Measurements from ENCODE around the gene CA12.

The CA12 gene

GRCh38 chr15:63374686-63375520 is 6.7 kb downstream of the CA12 start:
- peak; percentile 67 for DNase-seq

- DNase-seq, result no peak
These were observed 7.6 kb downstream of the CA12 start for GRCh38 chr15:63373866-63374548.

- no peak for DNase-seq
These were observed 8.3 kb downstream of the CA12 start for GRCh38 chr15:63373330-63373729.

- no peak for DNase-seq
These were observed 8.9 kb downstream of the CA12 start for GRCh38 chr15:63372753-63373152.

GRCh38 chr15:63372018-63372705 is 9.5 kb downstream of the CA12 start:
- peak; percentile 63 for DNase-seq

- no peak for DNase-seq
These were observed 10.2 kb downstream of the CA12 start for GRCh38 chr15:63371297-63371918.

GRCh38 chr15:63370764-63371163 is 10.9 kb downstream of the CA12 start:
- no peak for DNase-seq

GRCh38 chr15:63369781-63370180 is 11.9 kb downstream of the CA12 start:
- no peak for DNase-seq

- DNase-seq, result no peak
These were observed 12.3 kb downstream of the CA12 start for GRCh38 chr15:63369296-63369695.

GRCh38 chr15:63368503-63368902 is 13.1 kb downstream of the CA12 start:
- DNase-seq, result no peak

- DNase-seq, result no peak
These were observed 13.7 kb downstream of the CA12 start for GRCh38 chr15:63367900-63368299.

GRCh38 chr15:63367390-63367789 is 14.3 kb downstream of the CA12 start:
- no peak for DNase-seq

GRCh38 chr15:63366451-63366850 is 15.2 kb downstream of the CA12 start:
- no peak for DNase-seq

- no peak for DNase-seq
These were observed 16.4 kb downstream of the CA12 start for GRCh38 chr15:63365273-63365680.

- no peak for DNase-seq
These were observed 17.0 kb downstream of the CA12 start for GRCh38 chr15:63364399-63365272.

GRCh38 chr15:63363292-63363691 is 18.4 kb downstream of the CA12 start:
- DNase-seq, result no peak

- DNase-seq, result no peak
These were observed 18.8 kb downstream of the CA12 start for GRCh38 chr15:63362885-63363284.

- DNase-seq, result no peak
These were observed 19.4 kb downstream of the CA12 start for GRCh38 chr15:63362196-63362595.

GRCh38 chr15:63360170-63360569 is 21.5 kb downstream of the CA12 start:
- DNase-seq, result no peak

GRCh38 chr15:63358241-63359029 is 23.2 kb downstream of the CA12 start:
- DNase-seq, result no peak

- no peak for DNase-seq
These were observed 23.9 kb downstream of the CA12 start for GRCh38 chr15:63357731-63358130.
